NCI-H2196 treated with DMSO at 0.1 percent for 48 hours (cell line): ENCODE data around the gene CTNNA3.

ENCODE experiments used
- DNase-seq: peaks from one replicate; lab custom pipeline; 2025; ENCODE audit not compliant: unreplicated experiment; lab: John Stamatoyannopoulos, UW

The CTNNA3 gene

DNA sequence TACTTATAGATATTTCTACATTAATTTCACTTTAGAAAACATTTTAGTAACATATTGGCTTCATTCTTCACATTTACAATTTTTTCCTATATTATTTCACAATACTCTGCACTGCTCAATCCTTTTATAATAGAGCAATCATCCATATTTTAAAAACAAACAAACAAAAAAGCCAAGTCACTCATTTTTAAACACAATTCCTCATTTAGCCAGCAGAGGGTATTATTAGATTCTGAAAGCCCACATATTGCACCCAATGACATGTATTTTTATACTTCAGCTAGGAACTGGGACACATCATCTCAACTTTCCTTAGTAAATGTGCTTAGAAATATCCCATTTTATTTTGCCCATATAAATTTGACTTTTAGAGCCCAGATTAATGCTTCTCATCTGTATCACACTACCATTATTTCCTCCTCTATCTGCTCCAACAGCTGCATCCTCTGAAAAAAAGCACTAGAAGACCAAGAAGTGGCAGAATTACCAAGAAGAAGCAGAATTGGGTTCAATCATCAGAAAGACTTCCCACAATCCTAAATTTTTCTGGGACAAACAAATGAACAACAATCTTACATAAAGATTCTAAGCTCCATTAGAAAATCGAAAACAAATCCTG is 29.5 kb downstream of the CTNNA3 start:
- DNase-seq = no peak

DNA sequence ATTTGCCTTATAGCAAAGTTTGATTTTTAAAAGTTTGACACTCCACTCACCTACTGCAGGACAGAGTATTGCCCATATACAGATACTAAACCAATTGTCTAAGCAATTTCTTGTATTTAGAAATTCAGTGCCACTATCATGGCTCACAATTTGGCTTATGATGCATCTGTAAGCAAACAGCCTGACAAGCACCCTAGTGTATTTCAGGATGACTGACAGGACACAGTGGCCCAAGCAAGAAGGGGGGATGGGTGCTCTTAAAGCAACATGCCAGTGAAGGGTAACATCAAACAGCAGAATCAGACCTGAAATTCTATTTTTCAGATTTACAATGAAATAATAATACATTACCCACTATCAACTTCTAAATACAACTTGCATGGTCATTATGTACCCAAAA is 30.5 kb downstream of the CTNNA3 start:
- DNase-seq = no peak

DNA sequence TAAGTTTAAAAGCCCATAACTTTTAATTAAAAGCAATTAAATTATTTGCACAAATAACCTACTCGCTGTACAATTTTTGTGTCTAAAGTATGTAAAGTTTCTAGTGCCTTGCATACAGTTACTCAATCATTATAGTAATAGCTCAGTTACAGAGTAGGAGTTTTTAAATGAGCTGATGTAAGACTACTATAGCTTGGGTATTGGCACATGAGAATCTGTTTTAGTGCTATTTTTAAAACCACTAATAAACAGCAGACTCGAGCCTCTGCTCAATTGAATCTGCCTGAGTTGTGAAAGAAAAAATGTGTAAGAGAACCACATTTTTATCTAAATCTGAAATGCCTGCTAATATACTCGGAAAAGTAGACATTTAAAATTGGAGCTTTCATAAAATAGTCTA is 31.1 kb downstream of the CTNNA3 start:
- DNase-seq = no peak

DNA sequence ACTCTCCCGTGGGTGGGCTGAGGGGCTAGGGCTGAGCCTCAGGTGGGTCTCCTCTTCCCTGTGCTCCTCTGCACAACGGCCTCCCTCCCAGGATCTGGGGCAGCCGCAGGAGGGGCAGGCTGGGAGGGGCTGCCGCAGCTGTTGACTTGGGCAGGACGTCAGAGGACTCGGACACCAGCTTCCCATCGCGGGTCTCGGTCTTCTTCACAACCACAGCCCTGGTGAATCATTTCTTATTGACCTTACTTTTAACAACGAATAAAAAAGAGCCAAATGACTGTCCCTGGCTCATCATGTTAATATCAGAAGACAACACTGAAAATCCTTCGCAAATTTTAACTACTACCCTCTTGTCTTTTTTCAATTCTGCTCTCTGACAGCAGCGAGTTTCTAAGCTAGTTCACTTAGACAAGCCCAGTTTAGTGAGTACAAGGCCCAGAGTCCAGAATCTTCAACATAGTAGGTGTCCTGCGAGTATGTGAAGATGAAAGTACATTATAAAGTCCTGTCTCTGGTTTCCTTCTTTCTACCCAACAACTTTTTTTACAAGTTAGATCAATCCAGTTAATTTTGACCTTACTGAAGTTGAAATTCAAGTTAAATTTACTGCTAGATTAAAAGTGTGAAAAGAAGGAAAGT is 32.4 kb downstream of the CTNNA3 start:
- no peak for DNase-seq

DNA sequence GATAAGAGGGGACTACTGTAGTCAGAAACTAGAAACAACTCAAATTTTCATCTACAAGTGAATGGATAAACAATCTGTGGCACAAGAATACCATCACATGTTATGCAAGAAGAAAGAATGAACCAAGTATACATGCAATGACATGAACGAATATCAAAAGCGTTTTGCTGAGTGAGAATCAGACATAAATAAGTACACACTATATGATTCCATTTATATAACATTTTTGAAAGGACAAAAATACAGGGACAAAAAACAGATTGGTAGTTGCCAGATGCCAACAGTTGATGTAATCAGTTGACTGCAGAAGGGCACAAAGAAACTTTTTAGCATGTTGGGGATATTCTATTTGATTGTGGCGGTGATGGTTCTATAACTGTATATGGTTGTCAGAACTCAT is 33.6 kb downstream of the CTNNA3 start:
- no peak for DNase-seq

DNA sequence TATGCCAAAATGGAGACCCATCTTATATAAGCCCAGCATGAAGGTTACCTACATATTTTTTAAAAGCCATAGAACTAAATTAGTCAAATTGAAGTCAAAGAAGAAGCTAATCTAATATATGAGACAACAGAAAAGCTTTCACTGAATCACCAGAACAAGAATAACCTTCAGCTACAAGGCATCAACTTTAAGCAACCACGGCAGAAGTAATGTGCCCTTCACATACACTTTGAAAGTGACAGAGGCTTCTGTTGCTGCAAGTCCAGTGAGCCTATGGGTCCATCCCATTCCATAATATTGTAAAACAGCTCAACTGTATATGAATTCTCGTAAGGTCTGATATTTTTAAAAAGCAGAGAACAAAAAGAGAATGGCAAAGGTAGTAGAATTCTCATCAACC is 36.5 kb downstream of the CTNNA3 start:
- DNase-seq = no peak

DNA sequence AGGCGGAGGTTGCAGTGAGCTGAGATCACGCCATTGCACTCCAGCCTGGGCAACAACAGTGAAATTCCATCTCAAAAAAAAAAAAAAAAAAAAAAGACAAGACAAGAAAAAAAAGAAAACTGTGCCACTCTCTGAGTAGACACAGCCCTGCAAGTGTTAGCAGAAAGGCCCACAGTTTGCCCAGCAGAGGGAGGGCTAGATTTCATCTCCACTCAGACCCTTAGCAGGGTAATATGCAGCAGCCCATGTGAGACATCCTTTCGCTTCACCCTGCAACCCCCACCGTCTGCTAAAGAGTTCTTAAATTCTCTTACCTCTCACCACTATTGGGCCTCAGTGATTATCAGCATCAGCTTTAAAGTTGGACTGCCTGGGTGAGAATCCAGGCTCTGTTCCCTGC is 38.2 kb downstream of the CTNNA3 start:
- no peak for DNase-seq

DNA sequence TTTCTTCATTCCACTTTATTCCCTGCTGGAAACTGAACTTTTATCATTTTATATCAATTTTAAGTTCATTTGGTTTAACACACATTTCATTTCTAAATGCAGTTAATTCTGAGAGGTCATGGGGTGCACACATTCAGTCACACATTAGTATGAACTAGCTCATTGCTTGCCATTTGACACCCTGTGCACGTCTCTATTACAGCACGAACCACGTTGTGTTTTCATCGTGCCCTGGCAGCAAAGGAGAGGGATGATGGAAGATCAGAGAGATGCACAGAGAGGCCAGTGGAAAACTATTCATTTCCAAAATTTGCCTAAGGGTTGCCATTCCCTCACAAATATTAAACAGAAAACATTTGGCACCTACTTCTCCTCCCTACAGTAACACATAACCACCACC is 45.4 kb downstream of the CTNNA3 start:
- no peak for DNase-seq

DNA sequence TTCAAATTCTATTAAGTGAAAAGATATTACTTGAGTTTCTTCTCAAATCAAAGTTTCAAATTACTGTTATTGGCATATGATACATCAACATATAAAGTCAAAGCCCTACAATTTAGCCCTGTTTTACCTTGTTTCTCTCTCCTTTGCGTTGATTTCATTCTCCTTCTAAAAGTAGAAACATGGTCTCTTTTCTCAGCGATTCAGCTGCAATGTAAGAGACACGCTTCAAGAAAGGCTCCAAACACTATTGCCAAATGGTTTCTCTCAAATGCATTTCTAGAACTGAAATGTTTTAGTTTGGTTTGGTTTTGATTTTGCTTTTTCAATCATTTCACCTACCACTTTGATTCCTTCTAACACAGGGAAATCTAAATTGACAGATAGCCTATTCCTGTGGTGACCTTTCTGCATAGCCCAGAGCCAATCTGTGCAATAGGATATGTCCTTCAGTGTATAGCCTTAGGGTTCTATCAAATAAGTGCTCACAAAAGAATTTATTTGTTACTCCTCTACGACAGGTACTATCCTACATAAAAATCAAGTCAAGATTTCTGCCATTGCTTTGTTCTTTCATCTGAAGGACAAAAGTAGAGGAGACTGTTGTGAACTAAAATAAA is 47.3 kb downstream of the CTNNA3 start:
- DNase-seq = no peak

DNA sequence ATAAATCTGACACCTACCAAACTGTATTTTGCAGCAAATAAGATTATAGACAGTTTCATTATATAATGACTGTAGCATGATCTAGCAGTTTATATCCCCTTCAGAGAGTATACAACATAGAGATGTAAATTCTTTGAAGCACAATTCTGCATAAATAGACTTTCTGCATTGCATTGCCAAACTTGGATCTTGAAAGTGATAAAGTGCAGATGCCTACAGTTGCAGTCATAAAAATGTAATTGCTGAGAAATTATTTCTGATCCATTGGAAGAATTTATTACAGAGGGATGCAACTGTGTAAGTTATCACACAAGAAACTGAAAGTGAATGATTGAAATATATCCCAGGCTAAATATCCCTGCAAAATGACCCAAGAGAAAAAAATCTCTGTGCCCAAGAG is 65.1 kb downstream of the CTNNA3 start:
- DNase-seq = no peak

DNA sequence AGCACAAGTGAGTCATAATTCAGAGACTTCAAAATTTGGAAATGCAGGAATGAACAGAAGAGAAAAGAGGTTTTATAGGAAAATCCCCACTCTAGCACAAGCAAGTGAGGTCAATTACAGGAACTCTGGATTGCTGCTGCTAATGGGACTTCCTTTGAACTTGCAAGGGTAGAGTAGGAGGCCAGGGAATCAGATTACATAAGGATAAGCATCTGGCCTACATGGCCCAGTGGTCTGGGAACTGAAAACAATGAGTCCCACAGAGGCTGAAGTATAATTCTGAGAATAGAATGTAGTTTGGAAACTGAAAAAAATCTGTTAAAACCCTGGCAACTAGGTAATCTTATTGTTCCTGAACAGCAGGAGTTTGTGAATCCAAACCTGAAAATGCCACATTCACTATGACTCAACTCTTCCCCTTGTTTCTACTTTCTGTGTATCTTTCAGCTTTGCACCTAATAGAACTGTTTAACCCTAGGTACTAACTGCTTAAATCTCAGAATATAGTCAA is 66.5 kb downstream of the CTNNA3 start:
- DNase-seq = no peak

DNA sequence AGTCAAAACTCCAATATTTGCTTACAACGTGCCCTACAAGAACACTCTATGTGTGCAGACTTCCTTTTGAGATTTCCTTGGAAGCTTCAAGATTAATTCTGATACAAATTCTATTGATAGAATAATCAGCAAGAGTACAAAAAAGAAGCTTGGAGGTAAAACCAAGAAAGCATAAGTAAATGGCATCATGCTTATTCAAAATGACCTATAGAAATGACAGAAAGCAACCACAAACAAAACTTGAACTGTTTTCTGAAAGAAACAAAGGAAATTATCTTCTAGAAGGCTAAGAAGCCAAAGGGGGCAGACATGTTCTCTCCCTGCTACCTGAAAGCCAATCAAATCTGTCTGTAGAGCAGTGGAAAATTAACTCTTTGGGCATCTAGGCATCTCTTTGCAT is 73.0 kb downstream of the CTNNA3 start:
- DNase-seq = no peak

DNA sequence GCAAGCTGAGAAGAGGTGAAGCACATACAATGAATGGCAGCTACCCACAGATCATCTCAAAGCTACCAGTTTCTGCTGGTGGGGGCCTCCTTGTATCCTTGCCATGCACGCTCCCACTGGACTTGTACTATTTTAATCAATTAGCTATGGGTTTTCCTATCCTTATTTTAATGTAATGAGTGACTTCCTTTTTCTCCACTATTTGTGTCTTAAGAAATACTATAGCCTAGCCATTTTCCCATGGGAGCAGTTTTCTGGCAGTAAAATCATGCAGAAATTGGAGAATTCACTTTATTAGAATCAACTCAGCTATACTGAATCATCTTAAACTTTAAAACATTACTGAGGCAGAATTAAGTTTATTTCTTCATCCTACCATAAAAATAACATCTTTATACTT is 73.5 kb downstream of the CTNNA3 start:
- no peak for DNase-seq

DNA sequence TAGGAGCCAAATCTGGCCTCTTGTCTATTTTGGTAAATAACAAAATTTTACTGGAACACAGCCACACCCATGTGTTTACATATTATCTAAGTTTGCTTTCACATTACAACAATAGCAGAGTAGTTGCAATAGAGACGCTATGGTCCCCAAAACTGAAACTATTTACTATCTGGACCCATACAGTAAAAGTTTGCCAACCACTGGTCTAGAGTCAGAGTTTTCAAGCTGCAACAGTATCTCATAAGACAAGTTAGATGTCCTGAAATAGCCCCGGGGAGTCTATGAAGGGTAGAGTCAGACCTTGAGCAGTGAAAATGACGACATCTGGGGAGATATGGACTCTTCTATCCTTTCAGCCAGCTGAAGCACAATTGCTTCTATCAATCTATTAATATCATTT is 74.2 kb downstream of the CTNNA3 start:
- no peak for DNase-seq

DNA sequence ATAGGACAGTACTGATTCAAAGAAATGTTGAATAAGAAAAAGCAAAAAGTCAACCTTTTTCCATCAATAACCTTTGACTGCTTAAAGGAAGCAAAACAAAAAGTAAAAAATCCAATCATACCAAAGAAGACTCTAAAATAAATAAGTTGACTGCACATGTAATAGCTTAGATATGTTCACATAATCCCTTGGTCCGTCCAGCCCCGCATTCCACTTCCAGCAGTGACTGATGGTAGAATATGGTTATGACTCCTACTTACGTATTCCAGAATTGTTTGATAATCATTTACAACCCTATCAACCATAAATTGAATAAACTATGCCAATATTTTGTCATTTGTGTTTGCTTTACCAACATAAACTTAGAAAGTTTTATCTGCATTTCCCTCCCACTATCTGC is 77.9 kb downstream of the CTNNA3 start:
- no peak for DNase-seq

DNA sequence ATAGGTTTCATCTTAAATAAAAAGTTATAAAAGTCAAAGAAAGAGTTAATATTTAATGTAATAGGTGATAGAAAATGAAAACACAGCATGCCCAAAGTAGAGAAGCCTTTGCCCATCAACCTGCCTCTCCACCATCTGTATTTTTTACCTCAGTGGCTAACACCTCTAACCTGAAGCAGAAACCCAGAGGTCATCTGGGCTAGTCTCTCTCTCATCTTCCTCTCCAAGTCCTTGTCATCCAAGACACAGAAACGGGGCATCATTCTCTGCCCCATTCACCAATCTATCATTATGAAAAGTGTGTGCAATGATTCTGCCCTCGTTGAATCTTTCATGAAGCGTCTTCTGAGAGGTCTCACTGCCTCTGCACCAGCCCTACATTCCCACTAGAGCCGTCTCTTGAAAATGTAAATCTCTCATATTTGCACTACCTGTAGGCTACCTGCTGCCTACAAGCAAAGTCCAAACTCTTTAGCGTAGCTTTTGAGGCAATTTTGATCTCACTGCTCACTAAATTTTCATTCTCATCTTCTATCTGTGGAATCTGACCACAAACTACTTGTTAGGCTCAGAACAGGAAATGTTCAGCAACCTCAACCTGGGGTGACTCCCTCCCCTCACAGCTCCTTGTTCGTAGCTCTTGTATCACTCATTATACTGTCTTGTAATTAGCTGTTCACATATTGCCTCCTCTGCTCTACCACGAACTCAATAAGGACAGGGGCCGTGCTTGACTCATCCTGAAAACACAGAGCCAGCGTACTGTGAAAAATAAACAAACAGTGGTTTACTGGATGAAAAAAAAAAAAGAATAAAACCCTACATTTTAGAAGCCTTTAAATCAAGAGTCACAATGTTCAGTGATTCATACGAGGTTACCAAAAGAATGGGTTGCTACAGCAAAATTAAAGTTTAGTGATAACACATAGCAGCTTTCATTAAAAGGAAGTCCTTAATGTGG is 83.1 kb downstream of the CTNNA3 start:
- DNase-seq = no peak

DNA sequence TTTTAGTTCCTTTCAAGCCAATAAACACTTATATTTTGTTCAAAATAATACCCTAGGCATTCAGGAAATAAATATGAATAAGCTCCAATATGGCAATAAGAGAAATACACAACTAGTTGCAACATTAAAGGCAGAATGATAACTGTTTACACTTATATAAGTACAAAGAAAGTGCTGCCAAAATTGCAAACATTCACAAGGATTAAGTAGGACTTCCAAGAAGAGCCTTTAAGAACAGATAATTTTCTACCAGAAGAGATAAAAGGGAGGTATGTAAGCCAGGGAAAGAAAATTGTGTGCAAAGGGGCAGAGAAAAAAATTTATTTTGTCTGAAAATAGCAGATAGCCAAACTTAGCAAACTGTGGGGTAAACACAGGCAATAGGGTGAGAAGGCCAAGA is 83.8 kb downstream of the CTNNA3 start:
- DNase-seq = no peak

DNA sequence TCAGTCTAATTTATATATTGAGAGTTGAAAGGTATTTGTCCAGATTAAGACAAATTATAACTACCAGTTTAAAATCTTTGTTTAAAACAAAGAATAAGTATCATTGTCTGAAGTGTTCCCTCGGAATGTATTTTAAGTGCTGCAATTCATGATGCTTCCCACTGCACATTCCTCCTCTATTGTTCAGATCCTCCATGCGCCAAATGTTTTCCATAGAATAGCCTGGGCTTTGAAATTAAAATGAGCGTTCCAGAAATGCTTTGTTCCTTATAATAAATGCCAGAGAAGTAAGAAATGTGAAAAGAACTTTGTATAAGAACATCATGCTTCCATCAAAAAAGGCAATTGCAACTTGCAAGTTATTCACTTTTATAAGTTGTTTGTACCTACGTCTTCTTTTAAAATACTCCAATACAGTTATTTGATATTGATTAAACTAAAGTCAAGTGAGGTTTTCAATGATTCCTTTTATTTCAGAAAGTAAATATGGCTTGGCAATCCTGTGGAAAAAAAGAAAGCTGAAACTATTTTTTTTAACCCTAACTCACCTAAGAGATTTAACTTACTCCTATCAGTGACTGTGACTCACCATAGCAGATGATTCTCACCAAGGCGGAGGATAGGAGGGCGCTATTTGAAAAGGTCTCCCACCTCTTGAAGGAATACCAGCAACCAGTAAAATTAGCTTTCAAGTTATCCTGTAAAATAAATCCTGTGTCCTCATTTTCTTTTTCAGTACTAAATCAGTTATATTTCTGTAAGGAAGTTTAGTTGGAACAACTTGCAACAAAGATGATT is 85.8 kb downstream of the CTNNA3 start:
- no peak for DNase-seq

DNA sequence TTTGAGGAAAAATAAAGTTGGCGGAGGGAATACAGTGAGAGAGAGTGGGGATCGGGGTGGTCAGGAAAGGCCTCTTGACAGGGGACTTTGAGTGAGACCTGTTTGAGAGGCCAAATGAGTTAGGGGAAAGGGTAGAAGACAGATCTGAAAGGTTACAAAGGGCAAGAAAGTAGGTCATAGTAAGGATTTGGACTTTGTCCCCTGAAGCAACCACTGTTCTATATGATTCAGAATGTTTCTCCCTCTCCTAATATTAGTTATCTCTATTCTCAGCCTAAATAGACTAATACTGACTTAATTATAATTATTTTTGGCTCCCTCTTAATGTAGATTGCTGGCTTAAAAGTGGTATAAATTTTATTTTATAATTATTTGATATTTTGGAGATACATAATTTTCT is 88.0 kb downstream of the CTNNA3 start:
- DNase-seq = no peak

DNA sequence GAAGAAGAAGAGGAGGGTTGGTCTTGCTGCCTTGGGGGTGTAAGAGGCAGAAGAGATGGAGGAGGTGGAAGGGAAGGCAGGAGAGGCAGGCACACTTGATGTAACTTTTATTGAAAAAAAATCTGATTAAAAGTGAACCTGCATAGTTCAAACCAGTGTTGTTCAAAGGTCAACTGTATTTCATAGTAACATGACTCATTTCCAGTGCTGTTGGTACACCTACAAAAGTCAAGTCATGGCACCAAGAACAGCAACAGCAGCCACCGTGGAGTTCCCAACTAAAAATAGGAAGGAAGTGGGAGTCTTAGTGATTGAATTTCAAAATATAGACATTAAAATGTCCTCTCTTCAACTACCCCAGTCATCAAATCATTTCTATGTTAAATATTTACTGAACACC is 88.5 kb downstream of the CTNNA3 start:
- no peak for DNase-seq

DNA sequence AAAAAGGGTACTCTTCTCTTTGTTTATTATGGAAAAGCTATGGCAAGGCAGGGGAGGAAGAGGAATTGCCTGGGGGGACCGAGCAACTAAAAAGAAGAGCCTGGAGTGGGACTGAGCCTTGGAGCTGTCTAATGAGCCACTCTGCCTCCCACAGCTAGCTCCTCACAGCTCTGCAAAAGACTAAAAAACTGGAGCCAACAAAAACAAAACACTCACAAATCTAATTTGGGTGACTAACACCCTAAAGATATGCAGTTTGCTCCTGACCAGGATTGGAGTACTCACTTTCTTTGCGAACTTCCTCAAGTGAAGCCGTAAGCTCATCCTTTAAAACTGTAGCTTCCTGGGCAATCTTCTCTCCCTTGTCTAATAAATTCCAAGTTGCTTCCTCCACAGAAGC is 89.4 kb downstream of the CTNNA3 start:
- no peak for DNase-seq
